ENCODE measurements around the gene GPR149. TPM values are rescaled to one million over a fixed set of nuclear protein-coding genes. Genes with fewer than 3 reads are reported as not detected.
"Not testable (repeated sequence)": the region's sequence is repeated elsewhere in the genome, so short reads cannot be mapped to it uniquely, and the experiment has no call there.

GPR149 gene
- total RNA-seq, 1 donor from 2014 or later, result not detected

DNA sequence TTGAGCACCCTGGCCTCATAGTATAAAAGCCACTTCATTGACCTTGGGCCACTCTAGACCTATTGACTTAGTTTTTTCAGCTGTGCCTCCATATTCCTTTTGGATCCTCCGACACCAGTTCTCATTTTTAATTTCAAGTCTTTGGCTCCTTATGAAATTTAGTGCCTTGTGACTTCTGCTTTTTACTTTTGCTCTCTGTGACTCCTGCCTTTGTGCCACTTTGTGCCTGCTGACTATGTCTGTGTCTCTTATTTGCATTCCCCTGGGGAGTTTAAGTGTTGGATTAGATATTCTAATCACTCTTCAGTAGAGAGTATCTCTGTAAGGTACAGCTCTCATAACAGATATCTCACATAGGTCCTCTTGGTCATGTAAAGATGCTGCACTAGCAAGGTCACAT is 39.6 kb upstream of the GPR149 start:
- H4K20me1 ChIP-seq (ENCODE audit: insufficient read depth, low read length), result no peaks in the 10 kb centered on the region
- no peak overlapping the region for H3K27ac ChIP-seq (ENCODE audit: low read depth, low read length)
- no peak overlapping the region for H2AFZ ChIP-seq (ENCODE audit: low read depth, low read length)
- no peak for TF ChIP-seq EZH2 (IDR thresholded peaks at IDR 0.05; ENCODE audit: insufficient read depth, low read length)
- TF ChIP-seq, protein P1, sequence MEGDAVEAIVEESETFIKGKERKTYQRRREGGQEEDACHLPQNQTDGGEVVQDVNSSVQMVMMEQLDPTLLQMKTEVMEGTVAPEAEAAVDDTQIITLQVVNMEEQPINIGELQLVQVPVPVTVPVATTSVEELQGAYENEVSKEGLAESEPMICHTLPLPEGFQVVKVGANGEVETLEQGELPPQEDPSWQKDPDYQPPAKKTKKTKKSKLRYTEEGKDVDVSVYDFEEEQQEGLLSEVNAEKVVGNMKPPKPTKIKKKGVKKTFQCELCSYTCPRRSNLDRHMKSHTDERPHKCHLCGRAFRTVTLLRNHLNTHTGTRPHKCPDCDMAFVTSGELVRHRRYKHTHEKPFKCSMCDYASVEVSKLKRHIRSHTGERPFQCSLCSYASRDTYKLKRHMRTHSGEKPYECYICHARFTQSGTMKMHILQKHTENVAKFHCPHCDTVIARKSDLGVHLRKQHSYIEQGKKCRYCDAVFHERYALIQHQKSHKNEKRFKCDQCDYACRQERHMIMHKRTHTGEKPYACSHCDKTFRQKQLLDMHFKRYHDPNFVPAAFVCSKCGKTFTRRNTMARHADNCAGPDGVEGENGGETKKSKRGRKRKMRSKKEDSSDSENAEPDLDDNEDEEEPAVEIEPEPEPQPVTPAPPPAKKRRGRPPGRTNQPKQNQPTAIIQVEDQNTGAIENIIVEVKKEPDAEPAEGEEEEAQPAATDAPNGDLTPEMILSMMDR (IDR thresholded peaks at IDR 0.05; ENCODE audit: insufficient read depth, low read depth, low read length), result no peak
- Mint-ChIP-seq H3K27ac (ENCODE audit: unreplicated experiment) (no peak overlapping the region), H3K36me3 (ENCODE audit: low read depth, unreplicated experiment) (no peaks in the 10 kb centered on the region), H3K4me1 (ENCODE audit: low read depth, unreplicated experiment) (peaks cover 7% of the 10 kb centered on the region), H3K27me3 (ENCODE audit: low read depth, unreplicated experiment) (no peaks in the 10 kb centered on the region), H3K4me3 (ENCODE audit: unreplicated experiment) (no peak overlapping the region), H3K9me3 (ENCODE audit: unreplicated experiment) (no peaks in the 10 kb centered on the region)
- no peak overlapping the region for H3K4me3 ChIP-seq (ENCODE audit: insufficient read depth, low read depth, low read length)
- no peak overlapping the region for H3K4me2 ChIP-seq (ENCODE audit: low read length)
- H3K4me1 ChIP-seq (ENCODE audit: insufficient read depth, low read length), result no peaks in the 10 kb centered on the region
- FAIRE-seq (no peak), DNase-seq (ENCODE audit: low read depth) (no peak)
- H3K27me3 ChIP-seq (ENCODE audit: insufficient read depth, low read length), result no peaks in the 10 kb centered on the region
- no peaks in the 10 kb centered on the region for H3K36me3 ChIP-seq (ENCODE audit: insufficient read depth, low read length)
- no peaks in the 10 kb centered on the region for H3K79me2 ChIP-seq (ENCODE audit: insufficient read depth, low read length)
- no peaks in the 10 kb centered on the region for H3K9me3 ChIP-seq (ENCODE audit: insufficient read depth, low read depth, low read length)
- H3K9ac ChIP-seq (ENCODE audit: low read length), result no peak overlapping the region

DNA sequence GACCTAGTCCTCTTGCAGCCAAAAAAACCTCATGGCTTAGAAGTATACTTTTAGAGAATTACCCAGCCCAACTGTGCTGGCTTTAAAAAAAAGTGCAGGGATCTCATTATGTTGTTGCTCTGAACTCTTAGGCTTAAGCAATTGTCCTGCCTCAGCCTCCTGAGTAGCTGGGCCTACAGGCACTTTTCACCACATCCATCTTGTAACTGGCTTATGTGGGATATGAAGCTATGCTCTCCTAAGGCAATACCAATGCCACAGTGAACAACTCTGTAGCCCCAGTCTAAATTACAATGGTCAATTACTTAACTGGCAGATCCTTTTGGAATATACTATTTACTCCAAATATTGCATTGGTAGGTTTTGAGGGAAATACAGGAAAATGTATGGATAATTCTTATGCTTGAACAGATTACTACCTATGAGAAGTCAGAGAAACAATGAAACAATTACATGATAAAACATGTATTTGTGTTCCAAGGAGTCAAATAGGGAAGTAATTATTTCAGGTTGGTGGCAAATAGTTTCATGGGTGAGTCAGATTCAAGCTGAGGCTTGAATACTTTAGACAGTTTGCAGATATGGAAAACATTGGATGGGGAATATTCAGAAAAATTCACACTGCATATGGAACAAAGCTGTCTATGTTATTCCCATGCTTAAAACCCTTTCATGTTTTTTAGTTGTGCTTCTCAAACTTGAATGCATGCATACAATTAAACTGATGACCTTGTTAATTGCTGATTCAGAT is 34.6 kb upstream of the GPR149 start:
- Histone ChIP-seq H3K4me3 (ENCODE audit: insufficient read depth, low read depth, low read length) (no peak overlapping the region), H3K4me2 (ENCODE audit: low read length) (no peak overlapping the region), H3K79me2 (ENCODE audit: insufficient read depth, low read length) (no peaks in the 10 kb centered on the region), H3K36me3 (ENCODE audit: insufficient read depth, low read length) (no peaks in the 10 kb centered on the region), H3K9ac (ENCODE audit: low read length) (no peak overlapping the region), H2AFZ (ENCODE audit: low read depth, low read length) (no peak overlapping the region), H3K27ac (ENCODE audit: low read depth, low read length) (no peak overlapping the region), H3K4me1 (ENCODE audit: insufficient read depth, low read length) (no peaks in the 10 kb centered on the region), H4K20me1 (ENCODE audit: insufficient read depth, low read length) (no peaks in the 10 kb centered on the region), H3K27me3 (ENCODE audit: insufficient read depth, low read length) (no peaks in the 10 kb centered on the region), H3K9me3 (ENCODE audit: insufficient read depth, low read depth, low read length) (no peaks in the 10 kb centered on the region)
- DNase-seq (ENCODE audit: low read depth) (no peak), FAIRE-seq (no peak)
- Mint-ChIP-seq H3K9me3 (ENCODE audit: unreplicated experiment) (no peaks in the 10 kb centered on the region), H3K27me3 (ENCODE audit: low read depth, unreplicated experiment) (no peaks in the 10 kb centered on the region), H3K36me3 (ENCODE audit: low read depth, unreplicated experiment) (no peaks in the 10 kb centered on the region), H3K27ac (ENCODE audit: unreplicated experiment) (no peak overlapping the region), H3K4me3 (ENCODE audit: unreplicated experiment) (no peak overlapping the region), H3K4me1 (ENCODE audit: low read depth, unreplicated experiment) (peaks cover 11% of the 10 kb centered on the region)
- TF ChIP-seq EZH2 (IDR thresholded peaks at IDR 0.05; ENCODE audit: insufficient read depth, low read length), result no peak
- TF ChIP-seq, protein P1 (IDR thresholded peaks at IDR 0.05; ENCODE audit: insufficient read depth, low read depth, low read length), result no peak

DNA sequence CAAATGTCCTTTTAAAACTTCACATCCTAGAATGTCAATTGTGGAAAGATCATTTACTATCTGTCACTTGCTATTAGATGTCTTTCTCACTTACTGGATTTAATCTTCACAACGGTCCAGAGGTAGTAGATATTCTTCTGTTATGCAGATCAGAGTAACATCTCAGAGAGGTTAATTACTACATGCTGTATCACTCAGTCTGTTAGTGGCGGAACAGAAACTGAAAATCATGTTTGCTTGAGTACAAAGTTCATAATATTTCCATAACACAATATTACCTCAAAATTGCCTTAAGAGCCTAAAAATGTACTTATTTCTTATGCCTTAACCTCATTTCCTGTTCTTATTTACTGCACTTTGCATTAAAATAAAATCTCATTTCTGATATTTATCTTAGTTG is 28.6 kb upstream of the GPR149 start:
- Mint-ChIP-seq H3K4me1 (ENCODE audit: low read depth, unreplicated experiment) (no peaks in the 10 kb centered on the region), H3K4me3 (ENCODE audit: unreplicated experiment) (no peak overlapping the region)

DNA sequence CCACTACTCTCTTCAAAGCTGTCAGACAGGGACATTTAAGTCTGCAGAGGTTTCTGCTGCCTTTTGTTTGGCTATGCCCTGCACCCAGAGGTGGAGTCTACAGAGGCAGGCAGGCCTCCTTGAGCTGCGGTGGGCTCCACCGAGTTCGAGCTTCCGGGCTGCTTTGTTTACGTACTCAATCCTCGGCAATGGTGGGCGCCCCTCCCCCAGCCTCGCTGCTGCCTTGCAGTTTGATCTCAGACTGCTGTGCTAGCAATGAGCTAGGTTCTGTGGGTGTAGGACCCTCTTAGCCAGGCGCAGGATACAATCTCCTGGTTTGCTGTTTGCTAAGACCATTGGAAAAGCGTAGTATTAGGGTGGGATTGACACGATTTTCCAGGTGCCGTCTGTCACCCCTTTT is 9.1 kb upstream of the GPR149 start:
- not testable (repeated sequence) for H3K4me3 ChIP-seq (ENCODE audit: insufficient read depth, low read depth, low read length); H3K36me3 Mint-ChIP-seq (ENCODE audit: low read depth, unreplicated experiment); H3K36me3 ChIP-seq (ENCODE audit: insufficient read depth, low read length); H3K9ac ChIP-seq (ENCODE audit: low read length); H3K9me3 ChIP-seq (ENCODE audit: insufficient read depth, low read depth, low read length); H3K27me3 ChIP-seq (ENCODE audit: insufficient read depth, low read length); H3K4me1 ChIP-seq (ENCODE audit: insufficient read depth, low read length); H3K4me1 Mint-ChIP-seq (ENCODE audit: low read depth, unreplicated experiment); H3K27me3 Mint-ChIP-seq (ENCODE audit: low read depth, unreplicated experiment); H3K27ac ChIP-seq (ENCODE audit: low read depth, low read length); H3K9me3 Mint-ChIP-seq (ENCODE audit: unreplicated experiment); DNase-seq (ENCODE audit: low read depth); H2AFZ ChIP-seq (ENCODE audit: low read depth, low read length); H3K79me2 ChIP-seq (ENCODE audit: insufficient read depth, low read length); H4K20me1 ChIP-seq (ENCODE audit: insufficient read depth, low read length); H3K27ac Mint-ChIP-seq (ENCODE audit: unreplicated experiment); H3K4me2 ChIP-seq (ENCODE audit: low read length); FAIRE-seq; H3K4me3 Mint-ChIP-seq (ENCODE audit: unreplicated experiment)

More for the DNA sequence above, 28.6 kb upstream of the GPR149 start:
- Histone ChIP-seq H3K9ac (ENCODE audit: low read length) (no peak overlapping the region), H2AFZ (ENCODE audit: low read depth, low read length) (no peak overlapping the region), H3K4me1 (ENCODE audit: insufficient read depth, low read length) (no peaks in the 10 kb centered on the region), H3K4me3 (ENCODE audit: insufficient read depth, low read depth, low read length) (no peak overlapping the region), H3K36me3 (ENCODE audit: insufficient read depth, low read length) (no peaks in the 10 kb centered on the region), H4K20me1 (ENCODE audit: insufficient read depth, low read length) (no peaks in the 10 kb centered on the region), H3K27ac (ENCODE audit: low read depth, low read length) (no peak overlapping the region), H3K27me3 (ENCODE audit: insufficient read depth, low read length) (no peaks in the 10 kb centered on the region), H3K4me2 (ENCODE audit: low read length) (no peak overlapping the region), H3K9me3 (ENCODE audit: insufficient read depth, low read depth, low read length) (no peaks in the 10 kb centered on the region), H3K79me2 (ENCODE audit: insufficient read depth, low read length) (no peaks in the 10 kb centered on the region)
- Mint-ChIP-seq H3K27me3 (ENCODE audit: low read depth, unreplicated experiment) (no peaks in the 10 kb centered on the region), H3K9me3 (ENCODE audit: unreplicated experiment) (no peaks in the 10 kb centered on the region), H3K36me3 (ENCODE audit: low read depth, unreplicated experiment) (no peaks in the 10 kb centered on the region), H3K27ac (ENCODE audit: unreplicated experiment) (no peak overlapping the region)
- DNase-seq (ENCODE audit: low read depth), result no peak
- no peak for FAIRE-seq
- TF ChIP-seq EZH2 (IDR thresholded peaks at IDR 0.05; ENCODE audit: insufficient read depth, low read length), result no peak
- TF ChIP-seq, protein P1 (IDR thresholded peaks at IDR 0.05; ENCODE audit: insufficient read depth, low read depth, low read length), result no peak
